ENCODE results near the gene RPS19BP1.
A peak's percentile ranks its signal among the peaks of the same experiment; 100 is the strongest.

RPS19BP1 gene

DNA sequence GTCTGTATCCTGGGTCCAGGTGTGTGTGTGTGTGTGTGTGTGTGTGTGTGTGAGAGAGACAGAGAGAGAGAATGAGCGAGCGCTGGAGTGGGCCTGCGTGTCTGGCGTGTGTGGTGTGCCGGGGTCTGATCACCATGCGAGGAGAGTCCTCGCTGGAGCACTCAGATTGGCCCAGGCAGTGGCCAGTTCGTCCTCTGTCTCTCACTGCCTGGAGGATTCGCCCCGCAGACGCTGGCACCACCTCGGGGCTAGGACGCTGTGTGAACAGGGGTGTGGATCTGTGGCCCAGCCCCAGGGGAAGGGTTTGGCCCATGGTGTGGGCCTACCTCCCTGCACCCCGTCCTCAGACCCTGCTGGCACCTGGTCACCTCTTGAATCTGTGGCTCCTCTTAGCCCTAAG lies 26.4 kb upstream of the RPS19BP1 start:
- DNase-seq, result no peak

DNA sequence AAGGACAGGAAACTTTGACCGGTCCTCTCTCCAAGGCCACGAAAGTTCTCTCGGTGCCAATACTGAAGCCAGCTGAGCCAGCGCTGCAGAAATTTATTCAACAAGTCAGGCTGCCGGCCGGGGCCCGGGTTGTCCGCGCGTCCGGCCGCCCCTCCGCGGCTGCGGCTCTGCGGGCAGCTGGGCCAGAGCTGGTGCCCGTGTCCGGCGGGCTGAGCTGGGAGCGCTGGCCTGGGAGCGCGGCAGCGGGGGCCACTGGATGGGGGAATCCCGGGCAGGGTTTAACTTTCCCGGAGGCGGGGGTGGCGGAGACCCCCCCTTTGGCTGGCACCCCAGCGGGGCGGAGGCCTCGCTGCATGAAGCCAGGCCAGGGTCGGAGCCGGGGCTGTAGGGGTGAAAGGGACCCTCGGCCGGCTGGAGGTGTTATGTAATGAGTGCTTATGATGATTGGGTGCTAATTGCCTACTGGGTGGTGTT lies 25.7 kb upstream of the RPS19BP1 start:
- DNase-seq, result no peak

DNA sequence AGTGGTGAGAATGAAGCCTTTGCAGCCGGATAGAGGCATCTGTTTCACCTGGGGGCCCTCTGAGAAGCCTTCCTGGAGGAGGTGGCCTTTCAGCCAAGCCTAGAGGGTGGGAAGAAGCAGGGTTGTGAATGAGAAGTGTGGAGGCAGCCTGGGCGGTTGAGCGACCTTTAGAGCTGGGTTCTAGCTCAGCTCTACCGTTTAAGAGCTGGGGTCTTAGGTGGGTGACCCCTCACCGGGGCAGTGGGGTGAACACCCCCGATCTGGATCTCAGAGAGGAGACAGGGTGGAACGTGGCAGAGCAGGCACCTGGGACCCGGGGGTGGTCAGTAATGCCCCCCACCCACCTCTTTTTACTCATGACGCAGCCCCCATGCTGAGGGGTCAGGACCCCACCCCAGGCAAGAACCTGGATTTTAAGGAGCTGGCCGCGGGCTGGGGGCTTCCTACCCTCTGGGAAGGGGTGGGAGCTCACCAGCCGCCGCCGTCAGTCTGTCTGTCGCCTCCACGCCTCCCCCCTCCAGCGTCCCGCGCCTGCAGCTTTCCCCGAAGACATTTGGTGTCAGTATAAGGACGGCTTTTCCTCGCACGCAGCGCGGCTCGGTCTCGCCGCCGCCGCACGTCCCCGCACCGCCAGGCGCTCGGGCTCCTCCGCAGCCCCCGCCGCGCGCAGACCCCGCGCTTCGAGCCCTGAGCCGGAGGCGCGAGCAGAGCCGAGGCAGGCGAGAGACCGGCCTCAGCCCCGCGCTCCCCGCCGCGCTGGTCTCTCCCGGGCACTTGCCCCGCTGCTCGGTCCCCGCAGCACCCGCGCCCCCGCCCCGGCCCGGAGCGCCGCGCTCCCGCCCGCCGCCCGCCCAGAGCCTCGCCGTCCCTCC lies 24.7 kb upstream of the RPS19BP1 start:
- DNase-seq, result peak; percentile 49

DNA sequence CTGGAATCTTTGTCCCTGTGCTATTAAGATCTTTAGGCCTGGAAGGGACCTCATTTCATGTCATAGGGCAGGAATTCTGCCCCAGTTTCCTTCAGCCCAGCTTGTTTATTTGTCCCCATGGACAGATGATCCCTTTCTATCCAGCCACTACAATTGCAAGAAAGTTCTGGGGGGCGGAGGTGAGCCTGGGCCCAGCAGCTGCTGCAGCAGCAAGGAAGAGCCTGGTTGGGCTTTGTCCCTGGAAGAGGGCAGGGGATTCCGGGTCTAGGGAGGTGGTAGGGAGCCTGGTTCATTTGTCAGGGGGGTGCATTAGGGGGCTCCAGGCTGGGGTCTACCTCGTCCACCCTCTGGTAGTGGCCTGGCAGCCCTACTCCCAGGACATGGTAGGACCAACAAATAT lies 21.6 kb upstream of the RPS19BP1 start:
- no peak for DNase-seq

DNA sequence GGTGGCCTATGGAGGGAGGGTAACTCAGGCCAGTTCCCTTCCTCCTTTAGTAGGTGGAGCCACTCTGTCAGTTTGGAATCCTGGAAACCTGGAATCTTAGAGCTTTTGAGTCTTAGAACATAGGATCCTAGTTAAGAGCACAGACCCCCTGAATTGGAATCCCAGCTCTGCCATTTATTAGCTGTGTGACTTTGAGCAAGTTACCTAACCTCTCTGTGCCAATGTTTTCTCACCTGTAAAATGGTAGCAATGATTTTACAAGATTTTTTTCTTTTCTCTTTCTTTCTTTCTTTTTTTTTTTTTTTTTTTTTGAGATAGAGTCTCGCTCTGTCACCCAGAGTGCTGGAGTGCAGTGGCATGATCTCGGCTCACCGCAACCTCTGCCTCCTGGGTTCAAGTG lies 20.9 kb upstream of the RPS19BP1 start:
- DNase-seq, result no peak

DNA sequence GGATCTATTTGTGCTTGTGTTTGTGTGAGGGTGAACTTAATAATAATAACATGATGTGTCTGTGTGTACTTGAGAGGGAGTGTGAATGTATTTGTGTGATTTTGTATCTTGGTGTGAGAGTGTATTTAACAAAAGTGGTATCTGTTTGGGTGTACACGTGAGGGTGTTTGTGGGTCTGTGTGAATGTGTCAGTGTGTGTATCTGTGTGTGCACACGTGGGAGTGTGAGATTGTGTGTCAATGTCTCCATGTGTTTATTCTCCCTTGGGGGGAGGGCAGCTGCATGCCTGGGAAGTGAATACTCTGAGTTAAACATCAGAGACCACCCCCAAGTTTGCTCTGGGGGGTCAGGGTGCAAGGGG lies 15.0 kb upstream of the RPS19BP1 start:
- DNase-seq, result no peak

DNA sequence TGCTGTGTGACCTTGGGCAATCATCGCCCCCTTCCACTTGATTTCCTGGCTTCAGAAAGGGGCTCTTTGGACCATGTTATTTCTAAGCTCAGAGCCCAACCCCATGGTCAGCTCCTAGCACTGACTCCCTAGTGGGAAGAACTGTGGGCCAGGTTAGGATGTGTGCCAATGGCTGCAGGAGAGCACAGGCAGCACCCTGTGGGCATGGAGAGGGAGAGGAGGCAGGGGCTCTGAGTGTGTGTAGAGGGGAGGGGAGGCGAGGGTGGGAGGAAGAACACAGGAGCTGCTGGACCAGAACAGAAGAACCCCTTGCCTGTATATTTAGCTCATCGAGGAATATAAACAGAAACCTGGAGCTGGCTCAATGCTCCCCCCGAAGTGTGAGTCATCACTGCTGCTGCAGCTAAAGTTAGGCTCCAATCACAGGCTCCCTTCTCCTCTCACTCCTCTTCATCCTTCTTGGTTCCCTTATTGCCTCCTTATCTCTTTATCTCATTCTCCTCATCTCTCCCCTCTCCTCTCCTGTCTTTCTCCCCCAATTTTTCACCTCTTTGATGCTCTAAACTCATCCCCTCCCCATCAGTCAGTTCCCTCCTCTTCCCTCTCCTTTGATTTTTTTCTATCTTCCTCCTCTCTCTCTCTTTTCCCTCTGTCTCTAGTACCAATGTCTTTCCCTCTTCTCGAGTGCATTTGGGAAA lies 14.5 kb upstream of the RPS19BP1 start:
- peak; percentile 65 for DNase-seq

DNA sequence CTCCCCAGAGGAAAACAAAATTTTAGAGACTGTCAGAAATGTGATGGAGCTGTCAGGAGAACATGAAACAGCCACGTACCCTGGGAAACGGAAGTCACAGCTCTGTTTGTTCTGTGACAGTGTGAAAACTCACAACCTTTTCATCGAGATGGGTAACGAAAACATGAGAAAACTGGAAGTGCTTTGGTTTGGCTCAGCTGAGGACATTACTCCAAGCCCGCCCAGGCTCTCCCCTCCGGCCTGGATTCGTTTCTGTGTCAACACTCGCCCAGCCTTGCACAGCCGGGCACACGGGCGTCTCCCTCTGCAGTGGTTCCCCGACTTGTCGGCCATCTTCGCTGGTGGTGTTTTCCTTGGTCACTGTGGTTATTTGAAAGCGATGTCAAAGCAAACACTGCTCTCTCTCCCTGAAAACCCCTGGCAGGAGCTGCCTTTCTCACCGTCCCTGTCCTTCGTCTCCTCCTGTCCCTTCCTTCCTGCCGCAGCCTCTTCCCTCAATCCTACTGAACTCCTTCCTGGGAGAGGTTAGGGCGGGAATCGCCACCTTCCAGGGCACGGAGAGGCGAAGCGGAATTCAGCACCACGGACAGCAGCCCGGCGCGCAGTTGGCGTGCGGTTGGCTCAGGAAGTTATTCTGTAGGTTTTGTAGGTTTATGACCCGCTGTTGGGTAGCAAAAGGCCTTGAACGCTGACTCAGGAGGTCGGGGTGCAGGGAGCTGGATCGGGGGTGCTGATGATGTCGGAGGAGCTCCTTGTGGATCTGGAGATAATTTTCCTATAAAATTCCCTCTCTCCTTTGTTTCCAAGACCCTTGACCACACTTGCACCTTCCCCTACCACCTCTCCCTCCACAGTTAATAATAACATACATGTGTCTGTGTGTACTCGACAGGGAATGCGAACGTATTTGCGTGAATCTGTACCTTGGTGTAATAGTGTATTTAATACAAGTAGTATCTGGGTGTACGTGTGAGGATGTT lies 13.1 kb upstream of the RPS19BP1 start:
- DNase-seq, result no peak

DNA sequence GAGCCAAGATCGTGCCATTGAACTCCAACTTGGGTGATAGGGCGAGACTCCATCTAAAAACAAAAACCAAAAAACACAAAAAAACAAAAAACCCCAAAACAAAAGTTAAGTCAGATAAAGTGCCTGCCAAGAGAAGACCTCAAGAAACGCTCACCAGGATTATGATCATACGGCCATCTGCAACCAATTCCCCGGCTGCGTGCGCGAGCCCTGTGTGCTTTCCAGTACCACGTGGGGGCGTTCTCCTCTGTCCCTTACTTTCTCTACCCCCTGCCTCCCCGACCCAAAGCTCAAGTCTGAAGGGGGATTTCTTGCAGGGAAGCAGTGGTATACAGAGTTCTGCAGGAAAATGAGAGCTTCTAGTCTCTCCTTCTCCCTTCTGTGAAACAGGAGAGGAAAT lies 10.5 kb upstream of the RPS19BP1 start:
- DNase-seq, result no peak

DNA sequence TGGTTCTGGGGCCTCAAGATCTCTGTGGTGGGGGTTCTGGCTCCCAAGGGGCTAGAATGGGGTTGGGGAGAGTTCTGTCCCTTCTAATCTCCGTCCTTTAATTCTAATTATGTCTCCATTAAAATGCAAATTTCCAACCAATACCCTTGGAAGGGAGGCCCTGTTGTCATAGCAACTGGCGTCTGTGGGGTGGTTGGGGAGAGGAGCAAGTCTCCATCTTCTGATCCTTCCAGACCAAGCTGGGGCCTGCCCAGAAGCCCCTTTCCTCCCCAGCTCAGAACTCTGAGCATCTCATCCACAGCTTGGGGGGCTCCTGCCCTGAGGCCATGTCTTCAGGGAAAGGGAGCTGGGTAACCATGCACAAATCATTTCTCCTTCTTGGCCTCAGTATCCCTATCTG lies 5.4 kb upstream of the RPS19BP1 start:
- no peak for DNase-seq

DNA sequence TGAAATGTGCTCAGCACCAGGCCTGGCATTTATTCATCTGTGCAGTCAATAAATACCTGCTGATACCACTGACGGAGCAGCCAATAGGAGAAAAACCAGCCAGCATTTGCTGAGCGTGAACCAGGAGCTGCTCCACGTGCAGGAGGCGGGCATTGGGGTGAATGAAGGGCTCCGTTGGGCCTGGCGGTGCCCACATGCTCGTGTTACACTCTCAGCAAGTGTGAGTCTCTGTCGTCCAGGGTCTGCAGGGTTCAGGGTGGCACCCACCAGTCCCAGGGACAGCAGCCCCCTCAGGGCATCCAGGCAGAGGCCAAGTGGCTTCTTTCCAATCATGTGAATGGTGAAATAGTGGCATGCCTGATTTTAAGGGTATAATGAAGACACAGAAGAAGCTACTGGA lies 4.2 kb upstream of the RPS19BP1 start:
- DNase-seq, result no peak

DNA sequence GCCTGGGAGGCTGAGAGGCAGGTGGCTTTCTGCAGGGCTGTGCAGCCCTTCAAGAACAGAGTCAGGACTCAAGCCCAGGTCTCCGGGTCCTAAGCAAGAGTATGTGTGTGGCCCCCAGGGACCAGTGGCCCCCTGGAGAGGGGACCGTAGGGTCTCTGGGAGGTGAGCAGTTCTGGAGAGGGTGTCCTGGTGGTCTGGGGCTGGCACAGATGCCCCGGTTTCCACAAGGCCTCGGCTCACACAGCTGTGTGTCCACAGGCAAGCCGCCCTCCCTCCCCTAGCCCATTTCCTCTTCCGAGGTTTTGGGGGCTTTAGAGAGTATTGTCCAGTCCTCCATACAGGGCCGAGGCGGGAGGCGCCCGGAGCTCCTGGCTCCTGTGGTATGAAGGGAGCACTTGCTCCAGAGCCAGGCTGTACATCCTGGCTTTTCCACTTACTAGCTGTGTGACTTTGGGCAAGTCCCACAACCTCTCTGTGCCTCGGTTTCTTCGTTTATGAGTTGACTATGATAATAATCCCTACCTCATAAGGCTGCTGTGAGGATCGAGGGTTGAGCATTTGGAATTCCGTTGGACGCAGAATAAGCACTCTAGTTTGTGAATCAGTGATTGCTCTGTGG lies 3.4 kb upstream of the RPS19BP1 start:
- DNase-seq, result no peak

DNA sequence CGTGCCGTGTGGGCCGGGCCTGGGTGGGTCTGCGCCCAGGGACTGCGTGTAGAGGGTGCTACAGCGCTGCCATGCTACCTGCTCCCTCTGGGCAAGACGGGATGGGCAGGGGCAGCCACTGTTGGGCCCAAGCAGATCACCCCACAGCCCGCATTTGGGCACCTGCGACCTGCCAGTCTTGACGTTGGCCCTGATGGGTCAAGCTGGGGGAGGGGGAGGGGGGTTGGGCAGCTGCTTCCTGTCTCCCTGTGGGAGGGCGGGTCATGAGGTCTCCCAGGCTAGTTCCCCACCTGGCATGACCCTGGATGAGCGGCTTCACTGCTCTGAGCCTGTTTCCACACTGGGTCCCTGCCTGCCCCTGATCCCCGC lies 2.8 kb upstream of the RPS19BP1 start:
- DNase-seq, result no peak

DNA sequence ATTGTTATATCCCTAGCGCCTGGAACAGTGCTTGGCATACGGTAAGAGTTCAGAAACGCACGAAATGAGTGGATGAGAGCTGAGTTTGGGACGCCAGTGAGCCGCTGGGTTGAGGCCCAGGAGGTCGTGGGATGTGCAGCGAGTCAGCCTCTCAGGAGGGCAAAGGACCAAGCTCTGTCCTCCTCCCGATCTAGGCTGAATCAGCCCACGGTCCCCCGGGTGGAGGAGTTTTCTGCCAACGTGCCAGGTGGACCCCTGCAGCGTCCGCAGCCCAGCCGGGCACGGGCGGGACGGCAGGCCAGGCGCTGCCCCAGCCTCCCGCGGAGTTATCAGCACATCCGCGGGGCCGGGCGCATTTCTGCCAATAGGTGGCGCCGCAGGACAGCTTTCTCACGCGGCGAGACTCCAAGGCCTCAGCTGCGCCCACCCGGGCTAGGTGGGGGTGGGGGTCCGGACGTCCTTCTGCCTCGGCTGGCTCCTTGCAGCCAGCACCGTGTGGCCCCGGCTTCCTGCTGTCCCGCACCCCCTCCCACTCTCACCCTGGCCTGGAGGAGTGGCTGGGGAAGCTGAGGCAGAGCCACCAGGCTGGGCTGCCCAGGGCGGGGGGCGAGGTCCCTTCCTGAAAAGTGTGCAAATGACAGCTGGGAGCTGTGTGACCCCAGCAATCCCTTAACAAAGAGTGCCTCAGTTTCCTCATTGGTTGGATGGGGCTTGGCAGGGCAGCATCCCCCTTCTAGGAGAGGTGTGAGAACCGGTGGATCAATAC lies 2.2 kb upstream of the RPS19BP1 start:
- peak; percentile 60 for DNase-seq

DNA sequence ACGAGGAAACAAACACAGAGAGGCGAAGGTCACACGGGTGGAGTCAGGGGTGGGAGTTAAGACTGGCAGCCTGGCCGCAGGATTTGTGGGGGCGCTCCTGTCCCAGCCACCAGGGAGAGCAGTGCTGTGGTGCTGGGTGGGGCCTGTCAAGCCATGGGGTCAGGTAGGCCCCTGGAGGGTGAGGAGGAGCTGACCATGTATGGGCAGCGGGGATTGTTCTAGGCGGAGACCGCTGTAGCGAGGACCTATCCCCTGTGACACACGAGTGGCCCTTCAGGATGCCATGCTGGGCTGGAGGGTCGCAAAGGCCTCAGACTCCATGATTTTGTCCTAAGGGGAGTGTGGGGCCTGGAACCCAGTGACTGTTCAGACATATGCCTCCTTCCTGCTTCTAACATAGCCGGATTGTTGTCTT lies 1.6 kb upstream of the RPS19BP1 start:
- no peak for DNase-seq

DNA sequence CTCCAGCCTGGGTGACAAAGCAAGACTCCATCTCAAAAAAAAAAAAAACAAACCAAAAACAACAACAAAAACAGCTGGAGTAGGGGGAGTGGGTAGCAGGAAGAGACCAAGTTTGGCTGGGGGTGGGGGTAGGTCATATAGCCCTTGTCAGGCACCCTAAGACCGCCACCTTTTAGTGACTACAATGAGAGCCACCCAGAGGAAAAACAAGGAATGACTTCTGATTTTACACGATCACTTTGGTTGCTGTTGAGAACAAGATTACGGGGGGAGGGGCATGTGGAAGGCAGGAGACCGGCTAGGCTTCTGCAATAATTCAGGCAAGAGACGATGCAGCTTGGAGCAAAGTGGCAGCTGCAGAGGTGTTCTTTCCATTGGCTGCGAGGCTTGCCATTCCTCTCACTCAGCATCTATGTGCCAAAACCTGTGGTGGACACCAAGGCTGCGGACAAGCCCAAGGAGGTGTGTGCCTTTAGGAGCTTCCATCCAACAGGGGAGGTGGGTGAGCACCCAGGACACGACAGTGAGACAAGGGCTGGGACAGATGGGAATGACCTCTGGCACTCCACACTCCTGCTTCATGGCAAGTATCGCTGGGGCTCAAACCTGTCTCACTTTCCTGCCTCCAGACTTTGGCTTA lies 1.7 kb downstream of the RPS19BP1 start:
- no peak for DNase-seq

DNA sequence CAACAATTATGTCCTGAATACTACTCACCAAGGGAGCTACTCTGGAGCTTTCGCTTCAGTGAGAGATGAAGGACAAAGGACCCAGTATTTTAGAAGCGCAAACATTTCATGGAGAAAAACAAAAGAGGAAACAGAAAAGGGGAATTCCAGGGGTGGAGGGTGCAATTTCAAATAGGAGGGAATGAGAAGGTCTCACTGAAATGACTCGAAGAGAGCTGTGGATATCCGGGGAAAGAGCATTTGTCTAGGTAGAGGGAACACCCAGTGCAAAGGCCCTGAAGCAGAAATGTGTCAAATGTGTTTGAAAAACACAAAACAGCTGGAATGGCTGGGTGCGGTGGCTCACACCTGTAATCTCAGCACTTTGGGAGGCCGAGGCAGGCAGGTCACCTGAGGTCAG lies 2.4 kb downstream of the RPS19BP1 start:
- no peak for DNase-seq

DNA sequence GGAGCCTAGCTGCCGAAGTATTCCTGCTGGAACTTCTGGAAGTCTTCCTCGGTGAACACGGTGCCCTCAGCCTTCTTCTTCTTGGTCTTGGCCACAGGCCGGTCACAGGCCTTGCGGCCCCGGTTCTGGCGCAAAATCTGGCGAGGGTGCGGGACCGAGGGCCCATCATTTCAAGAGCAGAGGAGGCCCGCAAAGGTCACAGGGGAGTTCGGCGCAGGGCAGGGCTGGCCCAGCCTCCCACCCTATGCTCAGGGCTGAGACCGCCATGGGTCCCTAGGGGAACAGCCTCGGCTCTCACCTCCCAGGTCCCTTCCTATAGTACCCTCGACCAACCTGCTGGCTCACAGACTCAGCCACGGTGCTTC lies 3.1 kb downstream of the RPS19BP1 start:
- DNase-seq, result no peak

DNA sequence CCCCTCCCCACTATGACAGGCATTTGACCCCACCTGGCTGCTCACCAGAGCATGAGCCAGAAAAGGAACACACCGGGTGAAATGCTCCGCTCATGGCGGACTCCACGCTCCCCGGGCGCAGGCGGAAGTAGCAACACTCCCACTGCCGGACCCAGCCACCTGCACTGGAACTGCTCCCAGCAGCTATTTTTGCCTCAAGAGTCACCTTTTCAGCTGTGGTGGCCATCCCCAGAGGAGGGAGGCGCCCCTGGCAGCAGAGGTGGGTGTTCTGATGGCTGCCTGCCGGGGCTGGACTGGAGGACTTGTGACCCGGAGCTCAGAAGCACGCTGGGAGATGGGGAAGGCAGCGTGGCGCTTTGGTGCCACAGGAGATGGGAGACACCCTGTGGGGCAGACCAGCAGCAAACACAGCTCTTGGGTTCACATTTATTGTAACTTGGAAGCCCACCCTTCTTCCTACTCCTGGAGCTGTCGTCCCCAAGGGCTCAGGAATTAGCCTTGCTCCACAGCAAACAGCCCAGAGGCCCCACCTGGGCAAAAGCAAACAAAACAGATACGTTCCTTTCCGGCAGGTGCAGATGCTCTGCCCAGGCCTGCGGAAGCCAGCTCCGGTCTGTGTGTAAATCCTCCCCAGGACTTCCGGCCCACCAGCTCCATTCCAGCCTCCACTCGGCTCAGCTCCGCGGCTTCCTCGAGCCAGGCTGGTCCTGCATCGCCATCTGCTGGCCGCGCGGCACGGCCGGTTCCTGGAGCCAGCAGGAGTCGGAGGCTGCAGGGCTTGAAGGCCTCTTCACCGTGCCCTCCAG lies 3.7 kb downstream of the RPS19BP1 start:
- DNase-seq, result peak; percentile 88

DNA sequence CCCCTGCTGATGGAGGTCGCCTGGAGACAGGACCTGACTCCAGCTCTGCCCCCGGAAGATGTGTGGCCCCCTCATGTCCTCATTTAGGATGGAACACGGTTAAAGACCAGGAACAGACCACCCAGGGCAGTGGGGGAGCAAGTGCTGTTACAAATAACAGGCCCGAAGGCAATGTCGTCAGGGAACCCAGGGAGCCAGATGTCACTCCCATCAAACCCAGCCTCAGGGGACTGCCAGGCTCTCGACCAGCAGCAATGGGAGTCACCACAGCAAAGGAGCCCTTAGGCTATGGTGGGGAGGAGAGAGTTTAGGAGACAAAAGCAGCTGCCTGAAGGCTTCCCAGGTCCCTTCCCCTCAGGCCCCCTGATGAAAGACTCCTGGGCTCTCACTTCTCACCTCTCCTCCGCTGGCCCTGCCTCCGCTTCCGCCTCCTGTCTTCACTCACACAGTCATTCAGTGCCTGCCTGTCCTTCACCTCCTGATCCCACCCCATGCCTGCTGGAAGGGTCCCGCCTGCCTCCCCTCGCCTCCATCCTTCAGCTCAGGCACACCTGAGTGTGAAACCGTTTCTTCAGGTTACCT lies 4.4 kb downstream of the RPS19BP1 start:
- DNase-seq, result no peak
